Measurements from ENCODE around the gene MACROD2.

DNA sequence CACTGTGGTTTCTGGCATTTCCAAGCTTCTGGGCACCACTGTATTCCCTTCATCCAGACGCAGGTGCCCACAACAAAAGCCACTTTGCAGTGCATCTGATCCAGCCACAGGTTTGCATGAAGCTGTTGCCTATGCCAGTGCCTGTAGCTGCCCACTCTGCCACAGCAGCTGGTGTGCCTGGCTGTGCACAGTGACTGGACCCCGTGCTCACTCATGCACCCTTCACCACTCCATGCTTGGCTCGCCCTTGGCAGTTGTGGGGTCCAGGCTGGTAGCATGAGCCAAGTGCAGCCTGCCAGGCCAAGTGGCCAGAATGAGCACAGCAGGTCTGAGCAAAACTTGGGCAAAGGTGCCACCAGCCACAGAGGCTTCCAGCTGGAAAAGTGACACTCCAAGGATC, 47.6 kb upstream of the MACROD2 start:
- TF ChIP-seq, protein P1, sequence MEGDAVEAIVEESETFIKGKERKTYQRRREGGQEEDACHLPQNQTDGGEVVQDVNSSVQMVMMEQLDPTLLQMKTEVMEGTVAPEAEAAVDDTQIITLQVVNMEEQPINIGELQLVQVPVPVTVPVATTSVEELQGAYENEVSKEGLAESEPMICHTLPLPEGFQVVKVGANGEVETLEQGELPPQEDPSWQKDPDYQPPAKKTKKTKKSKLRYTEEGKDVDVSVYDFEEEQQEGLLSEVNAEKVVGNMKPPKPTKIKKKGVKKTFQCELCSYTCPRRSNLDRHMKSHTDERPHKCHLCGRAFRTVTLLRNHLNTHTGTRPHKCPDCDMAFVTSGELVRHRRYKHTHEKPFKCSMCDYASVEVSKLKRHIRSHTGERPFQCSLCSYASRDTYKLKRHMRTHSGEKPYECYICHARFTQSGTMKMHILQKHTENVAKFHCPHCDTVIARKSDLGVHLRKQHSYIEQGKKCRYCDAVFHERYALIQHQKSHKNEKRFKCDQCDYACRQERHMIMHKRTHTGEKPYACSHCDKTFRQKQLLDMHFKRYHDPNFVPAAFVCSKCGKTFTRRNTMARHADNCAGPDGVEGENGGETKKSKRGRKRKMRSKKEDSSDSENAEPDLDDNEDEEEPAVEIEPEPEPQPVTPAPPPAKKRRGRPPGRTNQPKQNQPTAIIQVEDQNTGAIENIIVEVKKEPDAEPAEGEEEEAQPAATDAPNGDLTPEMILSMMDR (IDR thresholded peaks at IDR 0.05; ENCODE audit: poor library complexity, severe bottlenecking) = no peak
- no peak for TF ChIP-seq EP300 (conservative IDR thresholded peaks at IDR 0.05; ENCODE audit: poor library complexity, severe bottlenecking)
- no peak for TF ChIP-seq RAD21 (conservative IDR thresholded peaks at IDR 0.05)
- no peak for TF ChIP-seq POLR2AphosphoS5 (IDR thresholded peaks at IDR 0.05)
- TF ChIP-seq, protein P2, sequence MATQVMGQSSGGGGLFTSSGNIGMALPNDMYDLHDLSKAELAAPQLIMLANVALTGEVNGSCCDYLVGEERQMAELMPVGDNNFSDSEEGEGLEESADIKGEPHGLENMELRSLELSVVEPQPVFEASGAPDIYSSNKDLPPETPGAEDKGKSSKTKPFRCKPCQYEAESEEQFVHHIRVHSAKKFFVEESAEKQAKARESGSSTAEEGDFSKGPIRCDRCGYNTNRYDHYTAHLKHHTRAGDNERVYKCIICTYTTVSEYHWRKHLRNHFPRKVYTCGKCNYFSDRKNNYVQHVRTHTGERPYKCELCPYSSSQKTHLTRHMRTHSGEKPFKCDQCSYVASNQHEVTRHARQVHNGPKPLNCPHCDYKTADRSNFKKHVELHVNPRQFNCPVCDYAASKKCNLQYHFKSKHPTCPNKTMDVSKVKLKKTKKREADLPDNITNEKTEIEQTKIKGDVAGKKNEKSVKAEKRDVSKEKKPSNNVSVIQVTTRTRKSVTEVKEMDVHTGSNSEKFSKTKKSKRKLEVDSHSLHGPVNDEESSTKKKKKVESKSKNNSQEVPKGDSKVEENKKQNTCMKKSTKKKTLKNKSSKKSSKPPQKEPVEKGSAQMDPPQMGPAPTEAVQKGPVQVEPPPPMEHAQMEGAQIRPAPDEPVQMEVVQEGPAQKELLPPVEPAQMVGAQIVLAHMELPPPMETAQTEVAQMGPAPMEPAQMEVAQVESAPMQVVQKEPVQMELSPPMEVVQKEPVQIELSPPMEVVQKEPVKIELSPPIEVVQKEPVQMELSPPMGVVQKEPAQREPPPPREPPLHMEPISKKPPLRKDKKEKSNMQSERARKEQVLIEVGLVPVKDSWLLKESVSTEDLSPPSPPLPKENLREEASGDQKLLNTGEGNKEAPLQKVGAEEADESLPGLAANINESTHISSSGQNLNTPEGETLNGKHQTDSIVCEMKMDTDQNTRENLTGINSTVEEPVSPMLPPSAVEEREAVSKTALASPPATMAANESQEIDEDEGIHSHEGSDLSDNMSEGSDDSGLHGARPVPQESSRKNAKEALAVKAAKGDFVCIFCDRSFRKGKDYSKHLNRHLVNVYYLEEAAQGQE (IDR thresholded peaks at IDR 0.05; ENCODE audit: borderline replicate concordance) = no peak
- no peak for TF ChIP-seq EZH2 (IDR thresholded peaks at IDR 0.05; ENCODE audit: borderline replicate concordance, insufficient read depth, low read length, poor library complexity, severe bottlenecking)
- no peak for TF ChIP-seq TAF1 (IDR thresholded peaks at IDR 0.05; ENCODE audit: low read depth)
- no peak for TF ChIP-seq MXI1 (conservative IDR thresholded peaks at IDR 0.05; ENCODE audit: poor library complexity, severe bottlenecking)
